MM.1S (cell line): ENCODE data around the gene DHX35.

ENCODE experiments used
- EZH2 ChIP-seq: fragments of 300-600 bp; sonication (generic); optimal IDR thresholded peaks from 2 replicates; pipeline ENCODE3; 2017; ENCODE audit warnings: low read depth, mild to moderate bottlenecking, antibody characterized with exemption, low read length, mixed read lengths
- TF ChIP-seq, protein P1 (sequence below): fragments of 300-600 bp; sonication (generic); IDR thresholded peaks from 2 replicates; pipeline ENCODE4 v1.5.1; 2016; ENCODE audit warnings: antibody characterized with exemption, low read length, mixed read lengths

GRCh38 chr20:39021748-39022147 lies 59.6 kb downstream of the DHX35 start:
- TF ChIP-seq, protein P1, sequence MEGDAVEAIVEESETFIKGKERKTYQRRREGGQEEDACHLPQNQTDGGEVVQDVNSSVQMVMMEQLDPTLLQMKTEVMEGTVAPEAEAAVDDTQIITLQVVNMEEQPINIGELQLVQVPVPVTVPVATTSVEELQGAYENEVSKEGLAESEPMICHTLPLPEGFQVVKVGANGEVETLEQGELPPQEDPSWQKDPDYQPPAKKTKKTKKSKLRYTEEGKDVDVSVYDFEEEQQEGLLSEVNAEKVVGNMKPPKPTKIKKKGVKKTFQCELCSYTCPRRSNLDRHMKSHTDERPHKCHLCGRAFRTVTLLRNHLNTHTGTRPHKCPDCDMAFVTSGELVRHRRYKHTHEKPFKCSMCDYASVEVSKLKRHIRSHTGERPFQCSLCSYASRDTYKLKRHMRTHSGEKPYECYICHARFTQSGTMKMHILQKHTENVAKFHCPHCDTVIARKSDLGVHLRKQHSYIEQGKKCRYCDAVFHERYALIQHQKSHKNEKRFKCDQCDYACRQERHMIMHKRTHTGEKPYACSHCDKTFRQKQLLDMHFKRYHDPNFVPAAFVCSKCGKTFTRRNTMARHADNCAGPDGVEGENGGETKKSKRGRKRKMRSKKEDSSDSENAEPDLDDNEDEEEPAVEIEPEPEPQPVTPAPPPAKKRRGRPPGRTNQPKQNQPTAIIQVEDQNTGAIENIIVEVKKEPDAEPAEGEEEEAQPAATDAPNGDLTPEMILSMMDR = no peak
- no peak for TF ChIP-seq EZH2
